Measurements from ENCODE around the gene TNFAIP8L3.

DNA sequence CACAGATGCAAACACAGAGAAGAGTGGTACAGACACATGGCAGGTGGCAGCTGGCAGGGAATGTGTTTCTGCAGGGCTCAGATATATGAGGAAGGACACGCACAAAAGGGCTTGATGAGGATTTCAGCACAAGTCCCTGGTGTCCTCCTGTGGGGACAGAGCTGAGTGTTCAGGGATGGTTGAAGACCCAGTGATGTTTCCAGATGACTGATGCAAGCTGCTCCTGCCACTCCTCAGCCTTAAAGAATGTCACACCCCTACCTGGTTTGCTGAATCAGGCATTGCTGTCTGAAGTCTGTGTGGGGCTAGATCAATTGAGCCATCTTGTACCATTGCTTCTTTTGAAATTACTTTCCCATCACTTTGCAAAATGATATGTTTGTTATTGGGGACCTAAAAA, 40.2 kb downstream of the TNFAIP8L3 start:
- TF ChIP-seq POLR2A (IDR thresholded peaks at IDR 0.05; ENCODE audit: low read depth, low read length) (no peak), POLR2AphosphoS5 (IDR thresholded peaks at IDR 0.05; ENCODE audit: low read depth, low read length) (no peak), TAF1 (IDR thresholded peaks at IDR 0.05; ENCODE audit: borderline replicate concordance, low read depth, low read length) (no peak)

Data from GM12892 (cell line).